Bronchial epithelial cell (primary cell): ENCODE measurements around the gene NBAS. TPM values are rescaled to one million over a fixed set of nuclear protein-coding genes. Genes with fewer than 3 reads are reported as not detected.

Experiments used
- DNase-seq: peaks from one replicate; pipeline ENCODE4 v3.0.0-alpha.2; 2010; ENCODE audit warnings: low read depth
- FAIRE-seq: peaks from 2 replicates; lab custom pipeline; 2011; peaks lifted over from hg19 to GRCh38; lab: Jason Lieb, UNC
- H3K27me3 ChIP-seq: 2 replicates; pipeline ENCODE4 v1.5.1; 2011; ENCODE audit warnings: low read length; ENCODE audit not compliant: control insufficient read depth, insufficient read depth
- H3K36me3 ChIP-seq: 2 replicates; pipeline ENCODE4 v1.5.1; 2011; ENCODE audit warnings: low read length; ENCODE audit not compliant: control insufficient read depth, insufficient read depth
- H3K4me3 ChIP-seq: 2 replicates; pipeline ENCODE4 v1.5.1; 2011; ENCODE audit warnings: mild to moderate bottlenecking, low read depth, low read length, control low read depth
- CTCF ChIP-seq: IDR thresholded peaks from 2 replicates; pipeline ENCODE4 v1.5.1; 2011; ENCODE audit warnings: mild to moderate bottlenecking, moderate library complexity, low read length, control low read depth, inconsistent platforms; ENCODE audit not compliant: insufficient read depth, severe bottlenecking
- total RNA-seq: library from RNA; depleted of rRNA; stranded (reverse); fragments of >200 nt; gene quantifications from 2 replicates; pipeline ENCODE4 v1.2.1, GENCODE V29; 2014

Gene NBAS
- total RNA-seq, 1 donor from 2014 or later: 78.2 TPM

- no peaks in the 10 kb centered on the region for H3K27me3 ChIP-seq
- H3K4me3 ChIP-seq: no peak overlapping the region
- H3K36me3 ChIP-seq: no peaks in the 10 kb centered on the region
- FAIRE-seq (no peak), DNase-seq (no peak)
- TF ChIP-seq CTCF: no peak
These were observed 171.8 kb downstream of the NBAS start for GRCh38 chr2:15389326-15389700.

GRCh38 chr2:15388406-15389325 is 172.5 kb downstream of the NBAS start:
- DNase-seq (peak; percentile 39), FAIRE-seq (no peak)
- no peak for TF ChIP-seq CTCF
- no peaks in the 10 kb centered on the region for H3K27me3 ChIP-seq
- no peaks in the 10 kb centered on the region for H3K36me3 ChIP-seq
- H3K4me3 ChIP-seq: no peak overlapping the region

DNA sequence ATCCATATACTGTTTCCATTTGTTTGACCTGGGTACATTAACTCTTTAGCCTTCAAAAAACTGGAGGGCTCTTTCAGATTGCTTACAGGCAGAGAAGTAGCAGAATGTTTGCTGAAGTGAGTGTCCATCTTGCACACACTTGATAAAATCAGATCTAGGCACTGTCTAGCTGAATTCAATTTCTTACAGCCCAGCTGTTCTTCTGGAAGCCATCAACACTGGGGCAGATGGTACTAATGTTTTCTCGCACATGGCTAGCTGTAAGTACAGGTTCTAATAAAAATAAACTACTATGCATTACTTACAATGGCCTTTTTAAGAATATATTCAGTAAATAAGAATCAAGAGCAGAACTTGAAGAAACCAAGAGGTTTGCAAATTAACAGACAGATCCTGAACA is 175.9 kb downstream of the NBAS start:
- H3K4me3 ChIP-seq: no peak overlapping the region
- no peak for TF ChIP-seq CTCF
- DNase-seq (no peak), FAIRE-seq (no peak)
- H3K36me3 ChIP-seq: no peaks in the 10 kb centered on the region
- H3K27me3 ChIP-seq: no peaks in the 10 kb centered on the region

DNA sequence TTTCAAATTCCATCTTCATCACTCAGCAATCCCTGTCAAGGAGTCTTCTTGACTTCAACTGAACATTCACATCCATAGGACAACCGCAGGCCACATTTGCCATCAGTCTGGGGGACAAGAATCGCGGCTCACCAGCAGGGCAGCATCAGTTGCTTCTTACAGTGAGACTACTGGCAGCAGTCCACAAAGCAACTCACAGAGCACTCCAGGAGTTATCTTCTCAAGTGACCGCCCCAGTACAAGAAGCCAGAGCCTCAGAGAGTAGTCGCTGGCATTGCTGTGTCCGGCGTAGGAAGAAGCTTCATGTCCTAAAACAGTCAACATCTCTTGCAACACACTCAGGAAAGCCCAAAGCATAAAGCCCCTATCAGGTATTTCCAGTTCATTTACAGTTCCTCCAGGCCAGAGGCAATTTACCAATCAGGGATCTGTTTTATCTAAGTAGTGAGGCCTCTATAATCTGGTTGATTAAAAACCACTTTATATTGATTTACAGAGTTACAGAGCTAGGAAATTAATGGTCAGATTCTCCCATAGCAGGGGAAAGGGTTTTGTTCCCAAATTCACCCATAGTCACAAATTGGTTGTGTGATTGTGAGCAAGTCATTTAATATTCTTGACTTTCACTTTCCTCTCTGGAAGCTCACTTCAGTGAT is 177.3 kb downstream of the NBAS start:
- no peaks in the 10 kb centered on the region for H3K27me3 ChIP-seq
- H3K36me3 ChIP-seq: peaks cover 2% of the 10 kb centered on the region
- no peak for FAIRE-seq
- DNase-seq: no peak
- no peak for TF ChIP-seq CTCF
- no peak overlapping the region for H3K4me3 ChIP-seq

DNA sequence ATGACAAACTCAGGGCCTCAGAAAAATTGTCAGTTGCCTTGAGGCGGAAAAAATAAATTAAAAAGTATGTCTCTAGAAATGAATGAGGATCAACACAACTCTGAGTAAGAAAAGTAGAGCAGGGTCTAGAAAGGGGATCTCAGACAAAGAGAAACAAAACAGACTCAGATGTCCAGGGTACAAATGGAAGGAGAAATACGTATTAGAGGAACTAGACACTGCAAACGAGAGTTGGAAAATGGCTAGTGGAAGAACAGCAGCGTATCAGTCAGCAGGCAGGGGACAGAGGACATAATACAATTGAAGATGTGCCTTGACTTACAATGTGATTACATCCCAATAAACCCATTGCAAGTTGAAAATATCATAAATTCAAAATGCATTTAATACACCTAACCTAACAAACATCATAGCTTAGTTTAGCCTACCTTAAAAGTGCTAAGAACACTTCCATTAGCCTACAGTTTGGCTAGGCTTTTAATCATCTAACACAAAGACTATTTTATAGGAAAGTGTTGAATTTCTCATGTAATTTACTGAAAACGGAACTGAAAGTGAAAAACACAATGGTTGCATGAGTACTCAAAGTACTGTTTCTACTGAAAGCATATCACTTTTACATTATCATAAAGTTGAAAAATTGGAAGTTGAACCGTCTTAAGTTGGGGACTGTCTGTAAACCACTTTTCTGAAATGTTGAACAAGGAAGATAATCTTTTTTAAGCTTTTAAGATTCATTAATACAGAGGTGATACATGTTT is 182.8 kb downstream of the NBAS start:
- FAIRE-seq: no peak
- Histone ChIP-seq H3K4me3 (no peak overlapping the region), H3K27me3 (no peaks in the 10 kb centered on the region), H3K36me3 (peaks cover 3% of the 10 kb centered on the region)
- TF ChIP-seq CTCF: no peak
- DNase-seq: no peak
